ENCODE measurements around the gene TFEB. TPM values are rescaled to one million over a fixed set of nuclear protein-coding genes. Genes with fewer than 3 reads are reported as not detected.

Gene TFEB
- total RNA-seq, 4 donors from 2014 or later, result 19.0 to 23.3 (median 21.6) TPM

DNA sequence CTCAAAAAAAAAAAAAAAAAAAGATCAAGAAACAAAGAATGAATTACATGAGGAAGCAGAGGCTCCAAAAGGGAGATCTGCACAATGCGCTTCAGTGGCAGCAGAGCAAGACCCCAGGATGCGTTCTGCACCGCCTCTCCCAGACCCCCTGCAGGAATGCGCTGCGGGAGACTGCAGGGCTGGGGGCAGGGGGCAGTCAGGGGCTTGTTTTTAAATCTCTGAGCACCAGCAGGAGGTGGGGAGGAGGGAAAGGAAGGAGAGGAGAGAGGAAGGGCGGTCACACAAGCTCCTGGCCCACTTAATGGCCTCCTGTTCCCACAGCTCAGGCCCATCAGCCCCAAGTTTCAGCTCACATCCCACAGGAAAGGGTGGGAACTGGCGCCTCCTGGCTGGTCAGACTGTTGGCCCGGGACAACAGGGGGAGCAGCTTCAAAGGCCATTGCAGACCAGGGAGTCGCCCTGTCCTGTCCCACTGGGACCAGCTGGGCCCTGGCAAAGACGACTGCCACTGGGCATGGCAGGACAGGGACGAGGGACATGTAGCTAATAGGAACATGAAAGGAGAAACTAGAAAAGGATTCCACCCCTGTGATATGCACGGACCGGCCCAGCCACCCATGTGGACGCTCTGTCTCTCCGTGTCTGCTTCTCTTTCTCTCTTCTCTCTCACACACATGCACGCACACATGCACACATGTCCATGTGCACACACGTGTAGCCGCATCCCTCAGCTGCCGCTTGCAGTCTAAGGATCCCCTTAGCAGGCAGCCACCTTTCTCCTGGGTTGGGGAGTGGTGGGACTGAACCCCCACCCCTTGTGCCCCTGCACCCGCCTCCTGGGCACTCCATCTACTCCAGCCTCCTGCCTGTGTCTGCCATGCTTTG, 34.7 kb downstream of the TFEB start:
- peaks cover 22% of the 10 kb centered on the region for H3K4me1 ChIP-seq
- TF ChIP-seq POLR2AphosphoS5 (IDR thresholded peaks at IDR 0.05) (no peak), EP300 (IDR thresholded peaks at IDR 0.05) (no peak), POLR2A (IDR thresholded peaks at IDR 0.05) (no peak)
- TF ChIP-seq, protein P1, sequence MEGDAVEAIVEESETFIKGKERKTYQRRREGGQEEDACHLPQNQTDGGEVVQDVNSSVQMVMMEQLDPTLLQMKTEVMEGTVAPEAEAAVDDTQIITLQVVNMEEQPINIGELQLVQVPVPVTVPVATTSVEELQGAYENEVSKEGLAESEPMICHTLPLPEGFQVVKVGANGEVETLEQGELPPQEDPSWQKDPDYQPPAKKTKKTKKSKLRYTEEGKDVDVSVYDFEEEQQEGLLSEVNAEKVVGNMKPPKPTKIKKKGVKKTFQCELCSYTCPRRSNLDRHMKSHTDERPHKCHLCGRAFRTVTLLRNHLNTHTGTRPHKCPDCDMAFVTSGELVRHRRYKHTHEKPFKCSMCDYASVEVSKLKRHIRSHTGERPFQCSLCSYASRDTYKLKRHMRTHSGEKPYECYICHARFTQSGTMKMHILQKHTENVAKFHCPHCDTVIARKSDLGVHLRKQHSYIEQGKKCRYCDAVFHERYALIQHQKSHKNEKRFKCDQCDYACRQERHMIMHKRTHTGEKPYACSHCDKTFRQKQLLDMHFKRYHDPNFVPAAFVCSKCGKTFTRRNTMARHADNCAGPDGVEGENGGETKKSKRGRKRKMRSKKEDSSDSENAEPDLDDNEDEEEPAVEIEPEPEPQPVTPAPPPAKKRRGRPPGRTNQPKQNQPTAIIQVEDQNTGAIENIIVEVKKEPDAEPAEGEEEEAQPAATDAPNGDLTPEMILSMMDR (IDR thresholded peaks at IDR 0.05), result no peak
- no peak overlapping the region for H3K4me3 ChIP-seq
- no peak overlapping the region for H3K27ac ChIP-seq
- peaks cover 5% of the 10 kb centered on the region for H3K36me3 ChIP-seq
- H3K9me3 ChIP-seq, result no peaks in the 10 kb centered on the region
- no peak for DNase-seq (ENCODE audit: low spot score in 2 of 2)
- WGBS, result 83% methylated on average over 20 of the region's 20 CpGs
- H3K27me3 ChIP-seq, result no peaks in the 10 kb centered on the region

DNA sequence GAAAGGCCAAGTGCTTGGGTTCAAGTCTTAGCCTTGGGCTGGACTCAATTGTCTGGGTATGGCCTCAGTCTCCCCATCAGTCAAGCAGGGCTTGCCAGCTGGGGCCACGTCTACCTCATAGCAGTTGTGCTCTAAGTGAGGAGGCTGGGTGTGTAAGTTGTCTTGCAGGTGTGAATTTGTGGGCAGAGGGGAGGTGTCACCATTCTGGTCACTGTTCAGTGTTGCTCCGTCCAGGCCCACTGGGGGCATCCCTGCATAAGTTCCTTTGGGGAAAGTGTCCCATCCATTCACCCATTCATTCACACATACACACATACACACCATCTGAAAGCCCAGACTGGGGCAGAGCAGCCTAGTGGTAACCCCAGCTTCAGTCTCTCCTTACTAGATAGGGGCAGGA, 36.3 kb downstream of the TFEB start:
- WGBS, result 85% methylated on average over 1 of the region's 2 CpGs
- no peak for DNase-seq (ENCODE audit: low spot score in 2 of 2)
- Histone ChIP-seq H3K36me3 (peaks cover 5% of the 10 kb centered on the region), H3K4me1 (peaks cover 13% of the 10 kb centered on the region), H3K27ac (no peak overlapping the region), H3K9me3 (no peaks in the 10 kb centered on the region), H3K4me3 (no peak overlapping the region), H3K27me3 (no peaks in the 10 kb centered on the region)
- TF ChIP-seq POLR2AphosphoS5 (IDR thresholded peaks at IDR 0.05) (no peak), EP300 (IDR thresholded peaks at IDR 0.05) (no peak), POLR2A (IDR thresholded peaks at IDR 0.05) (no peak)
- TF ChIP-seq, protein P1 (IDR thresholded peaks at IDR 0.05), result no peak

DNA sequence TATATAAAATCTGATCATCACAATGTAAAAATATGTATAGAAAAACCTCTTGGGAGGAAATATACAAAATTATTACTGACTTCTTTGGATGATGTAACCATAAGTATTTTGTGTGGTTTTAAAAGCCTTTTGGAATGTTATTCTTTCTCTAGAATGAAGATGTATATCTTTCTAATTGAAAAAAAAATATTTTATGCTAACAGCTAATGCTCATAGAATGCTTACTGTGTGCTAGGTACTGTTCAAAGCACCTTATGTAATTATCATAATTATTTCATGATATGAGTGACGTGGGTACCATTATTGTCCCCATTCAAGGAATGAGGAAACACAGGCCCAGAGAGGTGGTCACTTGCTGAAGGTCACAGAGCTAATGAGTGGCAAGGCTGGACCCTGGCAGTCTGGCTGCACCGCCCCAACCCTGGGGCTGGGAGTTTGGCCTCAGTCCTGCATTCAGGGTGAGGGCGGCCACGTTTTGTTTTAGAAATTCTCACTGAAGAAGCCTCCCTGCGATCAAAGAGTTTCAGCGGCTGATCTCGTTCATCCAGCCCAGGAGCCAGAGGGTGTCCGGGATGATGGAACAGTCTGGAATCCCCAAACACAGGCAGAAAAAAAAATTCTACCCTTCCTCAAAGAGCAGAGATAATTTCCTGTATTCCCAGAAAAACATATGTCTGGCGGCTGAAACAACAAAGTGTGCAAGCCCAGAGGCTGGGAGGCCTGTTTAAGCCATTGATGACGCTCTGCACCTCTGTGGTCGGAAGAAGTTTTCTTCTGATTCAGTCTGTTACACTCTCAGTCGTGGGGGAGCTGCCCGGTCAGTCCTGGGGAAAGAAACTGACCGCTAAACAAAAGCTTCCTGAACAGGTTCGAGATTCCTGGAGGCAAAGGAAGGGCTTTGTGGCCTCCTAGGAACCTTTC, 37.3 kb downstream of the TFEB start:
- Histone ChIP-seq H3K27me3 (no peaks in the 10 kb centered on the region), H3K4me1 (peaks cover 20% of the 10 kb centered on the region), H3K9me3 (no peaks in the 10 kb centered on the region), H3K27ac (no peak overlapping the region), H3K36me3 (peaks cover 5% of the 10 kb centered on the region), H3K4me3 (no peak overlapping the region)
- no peak for TF ChIP-seq POLR2A (IDR thresholded peaks at IDR 0.05)
- no peak for TF ChIP-seq POLR2AphosphoS5 (IDR thresholded peaks at IDR 0.05)
- TF ChIP-seq EP300 (IDR thresholded peaks at IDR 0.05), result no peak
- TF ChIP-seq, protein P1 (IDR thresholded peaks at IDR 0.05), result no peak
- WGBS, result 72% methylated on average over 14 of the region's 15 CpGs
- DNase-seq (ENCODE audit: low spot score in 2 of 2), result no peak

DNA sequence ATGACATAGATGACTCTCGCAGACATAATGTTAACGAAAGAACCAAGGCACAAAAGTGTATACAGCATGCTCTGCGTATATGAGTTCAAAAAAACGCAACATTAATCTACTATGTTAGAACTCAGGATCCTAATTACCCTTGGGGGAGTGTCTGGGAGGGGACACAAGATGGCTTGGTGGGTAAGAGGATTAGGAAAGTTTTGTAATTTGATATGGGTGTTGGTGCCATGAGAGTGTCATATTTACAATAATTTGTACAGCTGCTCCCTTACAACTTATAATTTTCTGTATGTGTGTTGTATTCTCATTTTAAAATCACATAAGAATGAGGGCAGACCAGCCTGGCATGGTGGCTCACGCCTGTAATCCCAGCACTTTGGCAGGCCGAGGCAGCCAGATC, 38.6 kb downstream of the TFEB start:
- H3K4me1 ChIP-seq, result peaks cover 20% of the 10 kb centered on the region
- H3K27ac ChIP-seq, result no peak overlapping the region
- TF ChIP-seq, protein P1 (IDR thresholded peaks at IDR 0.05), result no peak
- TF ChIP-seq POLR2AphosphoS5 (IDR thresholded peaks at IDR 0.05) (no peak), EP300 (IDR thresholded peaks at IDR 0.05) (no peak), POLR2A (IDR thresholded peaks at IDR 0.05) (no peak)
- no peak overlapping the region for H3K4me3 ChIP-seq
- DNase-seq (ENCODE audit: low spot score in 2 of 2), result no peak
- no peaks in the 10 kb centered on the region for H3K9me3 ChIP-seq
- no peaks in the 10 kb centered on the region for H3K27me3 ChIP-seq
- H3K36me3 ChIP-seq, result no peaks in the 10 kb centered on the region
- WGBS, result 91% methylated on average over 6 of the region's 6 CpGs

DNA sequence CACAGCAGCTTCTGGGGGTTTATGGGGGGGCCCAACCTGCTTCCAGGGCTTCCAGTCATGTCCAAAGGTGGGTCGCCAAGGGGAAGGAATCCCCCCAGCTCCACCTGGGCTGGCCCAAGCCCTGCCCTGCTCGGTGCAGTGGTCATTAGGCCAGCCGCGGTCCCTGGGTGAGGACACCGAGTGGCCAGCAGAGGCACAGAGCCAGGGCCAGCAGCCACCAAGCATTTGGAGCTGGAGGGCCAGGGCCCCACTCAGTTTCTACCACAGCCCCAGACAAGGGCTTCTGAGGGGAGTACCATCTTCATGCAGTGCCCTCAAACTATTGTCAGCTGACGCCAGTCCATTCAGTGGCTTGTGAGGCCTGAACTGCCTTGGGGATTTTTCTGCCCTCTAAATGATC, 39.6 kb downstream of the TFEB start:
- peaks cover 20% of the 10 kb centered on the region for H3K4me1 ChIP-seq
- no peaks in the 10 kb centered on the region for H3K9me3 ChIP-seq
- peaks cover 5% of the 10 kb centered on the region for H3K36me3 ChIP-seq
- 85% methylated on average over 6 of the region's 6 CpGs for WGBS
- H3K27me3 ChIP-seq, result no peaks in the 10 kb centered on the region
- no peak for DNase-seq (ENCODE audit: low spot score in 2 of 2)
- H3K4me3 ChIP-seq, result no peak overlapping the region
- TF ChIP-seq POLR2AphosphoS5 (IDR thresholded peaks at IDR 0.05) (no peak), EP300 (IDR thresholded peaks at IDR 0.05) (no peak), POLR2A (IDR thresholded peaks at IDR 0.05) (no peak)
- TF ChIP-seq, protein P1 (IDR thresholded peaks at IDR 0.05), result no peak
- no peak overlapping the region for H3K27ac ChIP-seq
